GM12874 (cell line): ENCODE measurements around the gene TBC1D14.

Experiments used
- TF ChIP-seq, protein P1 (sequence below): IDR thresholded peaks from 2 replicates; pipeline ENCODE4 v1.5.1; 2011; ENCODE audit warnings: low read depth, mild to moderate bottlenecking, control low read depth, low read length, moderate library complexity; ENCODE audit not compliant: insufficient read depth

Gene TBC1D14

DNA sequence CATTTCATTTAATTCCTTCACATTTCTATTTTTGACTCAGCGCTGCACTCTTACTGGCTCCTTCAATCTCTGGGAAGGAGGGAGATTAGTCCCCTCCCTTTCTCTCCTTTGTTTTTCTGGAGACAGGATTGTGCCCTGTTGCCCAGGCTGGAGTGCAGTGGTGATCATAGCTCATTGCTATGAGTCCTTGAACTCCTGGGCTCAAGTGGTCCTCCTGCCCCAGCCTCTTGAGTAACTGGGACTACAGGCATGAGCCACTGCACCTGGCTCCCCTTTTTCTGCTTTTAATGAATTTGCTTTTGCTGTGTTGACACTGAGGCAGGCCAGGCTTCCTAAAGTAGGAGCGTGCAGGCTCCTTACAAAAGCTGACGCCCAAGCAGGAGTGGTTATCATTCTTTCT lies 10.5 kb downstream of the TBC1D14 start:
- TF ChIP-seq, protein P1, sequence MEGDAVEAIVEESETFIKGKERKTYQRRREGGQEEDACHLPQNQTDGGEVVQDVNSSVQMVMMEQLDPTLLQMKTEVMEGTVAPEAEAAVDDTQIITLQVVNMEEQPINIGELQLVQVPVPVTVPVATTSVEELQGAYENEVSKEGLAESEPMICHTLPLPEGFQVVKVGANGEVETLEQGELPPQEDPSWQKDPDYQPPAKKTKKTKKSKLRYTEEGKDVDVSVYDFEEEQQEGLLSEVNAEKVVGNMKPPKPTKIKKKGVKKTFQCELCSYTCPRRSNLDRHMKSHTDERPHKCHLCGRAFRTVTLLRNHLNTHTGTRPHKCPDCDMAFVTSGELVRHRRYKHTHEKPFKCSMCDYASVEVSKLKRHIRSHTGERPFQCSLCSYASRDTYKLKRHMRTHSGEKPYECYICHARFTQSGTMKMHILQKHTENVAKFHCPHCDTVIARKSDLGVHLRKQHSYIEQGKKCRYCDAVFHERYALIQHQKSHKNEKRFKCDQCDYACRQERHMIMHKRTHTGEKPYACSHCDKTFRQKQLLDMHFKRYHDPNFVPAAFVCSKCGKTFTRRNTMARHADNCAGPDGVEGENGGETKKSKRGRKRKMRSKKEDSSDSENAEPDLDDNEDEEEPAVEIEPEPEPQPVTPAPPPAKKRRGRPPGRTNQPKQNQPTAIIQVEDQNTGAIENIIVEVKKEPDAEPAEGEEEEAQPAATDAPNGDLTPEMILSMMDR, result no peak

DNA sequence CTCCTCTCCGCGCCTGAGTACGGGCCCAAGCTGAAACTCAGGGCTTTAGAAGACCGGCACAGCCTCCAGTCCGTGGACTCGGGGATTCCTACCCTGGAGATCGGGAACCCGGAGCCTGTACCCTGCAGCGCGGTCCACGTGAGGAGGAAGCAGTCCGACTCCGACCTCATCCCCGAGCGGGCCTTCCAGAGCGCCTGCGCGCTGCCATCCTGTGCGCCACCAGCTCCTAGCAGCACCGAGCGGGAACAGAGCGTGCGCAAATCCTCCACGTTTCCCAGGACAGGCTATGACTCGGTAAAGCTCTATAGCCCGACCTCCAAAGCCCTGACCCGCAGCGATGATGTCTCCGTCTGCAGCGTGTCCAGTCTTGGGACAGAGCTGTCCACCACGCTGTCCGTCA lies 13.9 kb downstream of the TBC1D14 start:
- TF ChIP-seq, protein P1, result no peak

DNA sequence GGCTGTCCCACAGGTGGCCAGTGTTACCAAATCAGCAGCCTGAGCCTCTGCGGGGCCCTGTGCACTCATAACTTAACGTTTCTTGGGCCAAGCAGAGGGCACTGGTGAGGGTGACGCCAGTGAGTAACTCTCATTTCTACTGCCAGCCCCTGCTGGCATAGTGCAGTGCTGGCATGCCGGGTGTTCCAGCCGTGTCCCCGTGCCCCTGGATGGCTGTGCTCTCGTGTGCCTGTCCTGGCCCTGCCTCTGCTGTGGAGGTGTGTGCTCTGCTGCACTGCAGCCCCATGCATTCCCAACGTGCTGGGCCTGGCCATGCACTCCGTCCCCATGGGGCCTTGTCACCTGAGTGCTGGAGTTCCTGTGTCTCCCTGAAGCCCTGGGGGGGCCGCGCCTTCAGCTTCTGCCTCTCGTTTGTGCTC lies 14.7 kb downstream of the TBC1D14 start:
- TF ChIP-seq, protein P1, result no peak

DNA sequence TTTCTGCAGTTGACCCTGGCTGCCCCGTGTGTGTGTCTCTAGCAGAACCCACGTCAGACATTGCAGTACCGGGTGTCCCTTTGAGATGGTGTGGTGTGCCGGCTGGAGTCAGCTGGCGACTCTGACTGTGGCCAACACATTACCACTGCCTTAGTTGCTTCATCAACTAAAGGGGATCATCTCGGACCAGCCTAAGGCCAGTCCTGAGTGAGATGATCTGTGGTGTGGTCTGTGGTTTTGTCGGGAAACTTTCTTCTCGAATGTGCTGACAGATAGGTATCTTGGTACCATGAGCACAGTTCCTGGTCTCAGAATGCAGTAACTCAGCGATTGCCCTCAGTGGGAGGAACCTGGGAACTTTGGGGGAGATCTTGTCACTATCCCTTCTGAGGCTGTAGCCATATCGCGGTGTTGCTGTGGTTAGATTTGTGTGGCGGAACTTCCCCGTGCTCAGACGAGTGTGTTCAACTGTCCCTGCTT lies 15.8 kb downstream of the TBC1D14 start:
- TF ChIP-seq, protein P1, result no peak

DNA sequence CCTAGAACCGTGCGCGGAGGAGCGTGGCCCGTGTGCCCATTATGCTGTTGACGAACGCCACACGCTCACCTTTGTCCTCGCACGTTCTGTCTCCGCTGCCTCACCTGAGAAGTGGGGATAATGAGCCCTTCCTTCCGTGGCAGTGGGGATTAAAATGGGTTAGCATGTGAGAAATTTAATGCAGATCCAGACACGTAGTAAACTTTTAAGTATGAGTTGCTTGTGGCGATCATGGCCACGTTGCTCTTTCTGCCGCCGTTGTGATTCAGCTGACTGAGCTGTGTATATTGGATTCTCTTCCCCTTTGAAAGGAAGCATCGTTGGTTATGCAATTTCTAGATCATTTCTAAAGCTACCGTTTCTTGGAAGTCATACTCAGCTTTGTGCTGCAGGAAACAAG lies 16.5 kb downstream of the TBC1D14 start:
- TF ChIP-seq, protein P1, result no peak

DNA sequence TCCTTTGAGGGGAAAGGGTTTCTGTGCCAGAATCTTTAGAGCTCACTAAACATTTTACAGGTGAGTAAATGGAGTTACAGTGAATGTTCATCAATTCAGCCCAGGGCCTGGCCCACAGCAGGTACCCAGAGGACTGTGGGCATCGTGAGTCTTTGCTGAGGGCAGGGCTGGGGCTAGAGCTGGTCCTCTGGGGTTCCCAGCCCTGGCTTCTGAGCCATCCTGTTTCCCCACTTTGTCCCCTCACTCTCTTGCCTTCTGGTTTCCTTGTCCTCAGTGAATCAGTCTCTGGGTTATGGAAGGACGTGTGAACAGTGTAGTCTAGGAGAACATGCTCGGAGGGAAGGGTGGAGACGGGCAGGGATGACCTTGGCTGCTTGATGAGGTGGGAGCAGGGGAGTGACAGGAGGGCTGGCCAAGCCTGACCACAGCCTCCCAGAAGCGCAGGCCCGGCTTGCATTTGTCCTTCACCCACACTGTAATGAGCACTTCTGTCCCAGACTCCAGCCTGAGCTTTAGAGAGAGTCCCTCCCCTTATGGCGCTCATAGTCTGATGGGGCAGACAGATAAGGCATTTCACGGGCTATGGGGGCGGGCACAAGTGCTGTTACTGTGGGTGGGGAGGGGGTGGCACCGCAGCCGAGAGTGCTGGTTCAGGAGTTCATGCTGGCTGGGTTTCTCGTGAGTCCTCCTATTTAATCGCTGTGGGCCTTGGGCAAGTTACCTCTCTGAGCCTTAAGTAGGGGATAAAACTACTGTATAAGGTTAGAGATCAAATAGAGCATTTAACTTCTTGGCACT lies 17.3 kb downstream of the TBC1D14 start:
- TF ChIP-seq, protein P1, result no peak

DNA sequence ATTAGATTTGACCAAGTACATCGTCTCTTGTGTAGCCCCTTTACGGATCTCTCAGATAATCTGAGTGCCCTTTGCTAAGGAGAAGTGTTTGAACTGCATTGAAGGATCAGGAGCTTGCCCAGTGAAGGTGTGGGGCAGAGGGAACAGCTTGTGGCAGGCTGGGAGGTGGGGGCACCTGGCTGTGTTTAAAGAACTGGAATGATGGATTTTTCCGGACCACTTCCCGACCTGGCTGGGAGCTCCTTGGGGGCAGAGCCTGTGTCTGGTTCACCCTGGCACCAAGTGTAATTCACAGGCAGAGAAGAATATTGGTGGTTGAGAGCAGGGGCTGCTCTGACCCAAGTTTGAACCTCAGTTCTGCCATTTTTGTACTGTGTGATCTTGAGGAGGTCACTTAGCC lies 18.5 kb downstream of the TBC1D14 start:
- TF ChIP-seq, protein P1, result no peak
